HepG2 (cell line): Measurements from ENCODE around the gene DHTKD1. TPM values are rescaled to one million over a fixed set of nuclear protein-coding genes. Genes with fewer than 3 reads are reported as not detected.

Source experiments
- AGO1 ChIP-seq: fragments of 200-400 bp; formaldehyde crosslinking; IDR thresholded peaks from 2 replicates; pipeline ENCODE4 v1.6.1; 2017; ENCODE audit warnings: mild to moderate bottlenecking, low read depth, low read length, moderate library complexity; ENCODE audit not compliant: poor library complexity, severe bottlenecking
- HHEX ChIP-seq: IDR thresholded peaks from 2 replicates; pipeline ENCODE4 v1.6.1; 2016; ENCODE audit warnings: control low read depth
- MIER3 ChIP-seq: IDR thresholded peaks from 2 replicates; pipeline ENCODE4 v1.6.1; 2016; ENCODE audit warnings: missing compliant biosample characterization, borderline replicate concordance
- RAD51 ChIP-seq: fragments of 450-650 bp; IDR thresholded peaks from 2 replicates; pipeline ENCODE4 v1.6.1; 2016; ENCODE audit warnings: borderline replicate concordance
- RBAK ChIP-seq: sonication (generic); formaldehyde crosslinking; IDR thresholded peaks from 2 replicates; pipeline ENCODE4 v1.5.1; 2020; ENCODE audit warnings: mild to moderate bottlenecking, missing genetic modification reagents
- RNF2 ChIP-seq: fragments of 450-650 bp; conservative IDR thresholded peaks from 2 replicates; pipeline ENCODE4 v1.6.1; 2016; ENCODE audit warnings: low read depth
- SIN3A ChIP-seq: IDR thresholded peaks from 2 replicates; pipeline ENCODE4 v1.6.1; 2011; ENCODE audit warnings: low read depth, mild to moderate bottlenecking, control low read depth, low read length, borderline replicate concordance
- SIN3B ChIP-seq: fragments of 150-350 bp; IDR thresholded peaks from 2 replicates; pipeline ENCODE4 v1.6.1; 2014; ENCODE audit warnings: low read length
- SOX13 ChIP-seq, 3 experiments: fragments of 450-650 bp in 1 of 3; sonication (generic) in 1 of 3; formaldehyde crosslinking in 1 of 3; IDR thresholded peaks in 2 of 3; conservative IDR thresholded peaks in 1 of 3; 2 replicates each; pipeline versions ENCODE4 v1.5.0 to v1.6.1; 2016 to 2020; ENCODE audit warnings: antibody characterized with exemption in 1 of 3, mild to moderate bottlenecking in 1 of 3, missing compliant biosample characterization in 1 of 3, missing genetic modification reagents in 1 of 3, moderate library complexity in 1 of 3
- XRCC5 ChIP-seq: fragments of 200-400 bp; formaldehyde crosslinking; optimal IDR thresholded peaks from 2 replicates; pipeline ENCODE3; 2017; ENCODE audit warnings: mild to moderate bottlenecking, low read length
- ZFX ChIP-seq: sonication (generic); formaldehyde crosslinking; IDR thresholded peaks from 2 replicates; pipeline ENCODE4 v1.4.0; 2020; ENCODE audit warnings: mild to moderate bottlenecking, low read depth, missing genetic modification reagents, moderate library complexity
- ZNF274 ChIP-seq: sonication (generic); formaldehyde crosslinking; IDR thresholded peaks from 2 replicates; pipeline ENCODE4 v1.5.1; 2020; ENCODE audit warnings: mild to moderate bottlenecking, missing genetic modification reagents
- ZNF569 ChIP-seq: sonication (generic); formaldehyde crosslinking; IDR thresholded peaks from 2 replicates; pipeline ENCODE4 v1.5.0; 2020; ENCODE audit warnings: mild to moderate bottlenecking, missing genetic modification reagents, moderate library complexity, borderline replicate concordance
- ZNF670 ChIP-seq: sonication (generic); formaldehyde crosslinking; IDR thresholded peaks from 2 replicates; pipeline ENCODE4 v1.8.0; 2022; ENCODE audit warnings: mild to moderate bottlenecking, missing genetic modification reagents, borderline replicate concordance
- polyA plus RNA-seq, 8 experiments: library from polyadenylated mRNA; depleted of rRNA in 3 of 8; stranded (reverse) in 7 of 8; unstranded in 1 of 8; fragments of >200 nt; fragmentation: Illumina TruSeq in 4 of 8; extraction: Trizol in 4 of 8; gene quantifications; 2 replicates each; pipeline versions ENCODE4 v1.2.1 to v1.2.3, GENCODE V29; 2011 to 2016; ENCODE audit warnings: low read depth in 4 of 8, missing spikeins in 1 of 8, mixed read lengths in 1 of 8; ENCODE audit not compliant: insufficient read depth in 1 of 8
- total RNA-seq, 5 experiments: library from RNA; depleted of rRNA; stranded (reverse); fragments of >200 nt; fragmentation: Illumina TruSeq; extraction: Trizol; gene quantifications; 2 replicates each; pipeline ENCODE4 v1.2.3, GENCODE V29; 2016; ENCODE audit warnings: low read depth in 1 of 5
- TF ChIP-seq, protein P1 (sequence below): sonication (generic); formaldehyde crosslinking; IDR thresholded peaks from 2 replicates; pipeline ENCODE4 v1.4.0; 2020; ENCODE audit warnings: missing genetic modification reagents
- TF ChIP-seq, protein P2 (sequence below): sonication (generic); formaldehyde crosslinking; IDR thresholded peaks from 2 replicates; pipeline ENCODE4; 2020; ENCODE audit warnings: missing genetic modification reagents, mild to moderate bottlenecking, borderline replicate concordance
- TF ChIP-seq, protein P3 (sequence below): sonication (generic); formaldehyde crosslinking; conservative IDR thresholded peaks from 2 replicates; pipeline ENCODE4 v1.5.0; 2020; ENCODE audit warnings: missing genetic modification reagents
- TF ChIP-seq, protein P4 (sequence below): sonication (generic); formaldehyde crosslinking; IDR thresholded peaks from 2 replicates; pipeline ENCODE4 v1.4.0; 2020; ENCODE audit warnings: missing genetic modification reagents
- TF ChIP-seq, protein P5 (sequence below): sonication (generic); formaldehyde crosslinking; IDR thresholded peaks from 2 replicates; pipeline ENCODE4 v1.5.1; 2020; ENCODE audit warnings: mild to moderate bottlenecking, missing genetic modification reagents, moderate library complexity

DHTKD1 gene
- total and polyA plus RNA-seq, 2 of the 13 experiments (the other 11 are each of a cell fraction or from before 2014, with no cell fraction given) = 9.6 to 14.1 TPM

DNA sequence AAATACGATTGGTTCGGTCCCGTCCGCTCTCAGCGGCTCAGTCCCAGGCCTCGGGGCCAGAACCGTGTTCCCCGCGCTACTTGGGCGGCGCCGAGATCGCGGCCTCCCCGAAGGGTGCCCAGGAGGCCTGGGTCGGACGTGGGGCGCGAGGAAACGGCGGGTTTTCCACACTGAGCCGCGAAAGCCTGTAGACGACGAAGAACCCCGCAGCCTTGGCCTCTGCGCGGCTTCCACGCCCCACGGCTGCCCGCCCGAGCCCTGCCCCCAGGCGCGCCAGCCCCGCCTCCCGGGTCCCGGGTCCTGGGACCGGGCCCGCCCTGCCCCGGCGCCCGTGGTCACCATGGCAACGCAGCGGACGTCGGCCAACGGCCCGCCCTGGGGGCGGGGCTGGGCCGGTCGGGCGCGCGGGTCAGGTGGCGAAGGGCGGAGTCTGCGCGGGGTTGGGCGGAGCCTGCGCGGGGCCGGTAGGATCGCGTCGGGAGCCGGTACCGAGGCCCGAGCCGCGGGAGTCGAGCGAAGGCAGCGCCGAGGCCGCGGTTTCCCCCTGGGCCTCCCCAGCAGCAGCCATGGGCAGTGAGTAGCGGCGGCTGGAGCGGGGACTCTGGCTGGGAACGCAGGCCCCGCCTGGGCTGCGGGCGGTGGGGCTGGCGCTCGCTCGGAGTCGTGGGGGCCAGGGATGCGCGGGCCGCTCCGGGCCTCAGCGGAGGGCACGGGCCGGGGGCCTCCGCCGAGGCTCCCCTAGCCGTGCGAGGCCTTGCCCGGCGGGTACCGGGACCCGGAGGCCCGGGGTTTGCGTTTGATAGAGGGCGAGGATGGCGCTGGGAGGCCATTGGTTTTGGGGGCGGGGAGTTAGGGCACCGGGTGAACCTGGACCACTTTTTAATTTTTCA lies 60.7 kb downstream of the DHTKD1 start, which contains the start of gene SEC61A2 (continued):
- no peak for TF ChIP-seq XRCC5
- TF ChIP-seq, protein P1, sequence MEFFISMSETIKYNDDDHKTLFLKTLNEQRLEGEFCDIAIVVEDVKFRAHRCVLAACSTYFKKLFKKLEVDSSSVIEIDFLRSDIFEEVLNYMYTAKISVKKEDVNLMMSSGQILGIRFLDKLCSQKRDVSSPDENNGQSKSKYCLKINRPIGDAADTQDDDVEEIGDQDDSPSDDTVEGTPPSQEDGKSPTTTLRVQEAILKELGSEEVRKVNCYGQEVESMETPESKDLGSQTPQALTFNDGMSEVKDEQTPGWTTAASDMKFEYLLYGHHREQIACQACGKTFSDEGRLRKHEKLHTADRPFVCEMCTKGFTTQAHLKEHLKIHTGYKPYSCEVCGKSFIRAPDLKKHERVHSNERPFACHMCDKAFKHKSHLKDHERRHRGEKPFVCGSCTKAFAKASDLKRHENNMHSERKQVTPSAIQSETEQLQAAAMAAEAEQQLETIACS = peak; percentile 15; the same call in 1 of the 2 replicates
- no peak for TF ChIP-seq SOX13 (IDR thresholded peaks at IDR 0.05)
- TF ChIP-seq SOX13 (CRISPR knock-in tag; conservative IDR thresholded peaks at IDR 0.05 in 1 of 2, IDR thresholded peaks at IDR 0.05 in 1 of 2) = no peak
- no peak for TF ChIP-seq ZNF569 (CRISPR knock-in tag)
- TF ChIP-seq, protein P2, sequence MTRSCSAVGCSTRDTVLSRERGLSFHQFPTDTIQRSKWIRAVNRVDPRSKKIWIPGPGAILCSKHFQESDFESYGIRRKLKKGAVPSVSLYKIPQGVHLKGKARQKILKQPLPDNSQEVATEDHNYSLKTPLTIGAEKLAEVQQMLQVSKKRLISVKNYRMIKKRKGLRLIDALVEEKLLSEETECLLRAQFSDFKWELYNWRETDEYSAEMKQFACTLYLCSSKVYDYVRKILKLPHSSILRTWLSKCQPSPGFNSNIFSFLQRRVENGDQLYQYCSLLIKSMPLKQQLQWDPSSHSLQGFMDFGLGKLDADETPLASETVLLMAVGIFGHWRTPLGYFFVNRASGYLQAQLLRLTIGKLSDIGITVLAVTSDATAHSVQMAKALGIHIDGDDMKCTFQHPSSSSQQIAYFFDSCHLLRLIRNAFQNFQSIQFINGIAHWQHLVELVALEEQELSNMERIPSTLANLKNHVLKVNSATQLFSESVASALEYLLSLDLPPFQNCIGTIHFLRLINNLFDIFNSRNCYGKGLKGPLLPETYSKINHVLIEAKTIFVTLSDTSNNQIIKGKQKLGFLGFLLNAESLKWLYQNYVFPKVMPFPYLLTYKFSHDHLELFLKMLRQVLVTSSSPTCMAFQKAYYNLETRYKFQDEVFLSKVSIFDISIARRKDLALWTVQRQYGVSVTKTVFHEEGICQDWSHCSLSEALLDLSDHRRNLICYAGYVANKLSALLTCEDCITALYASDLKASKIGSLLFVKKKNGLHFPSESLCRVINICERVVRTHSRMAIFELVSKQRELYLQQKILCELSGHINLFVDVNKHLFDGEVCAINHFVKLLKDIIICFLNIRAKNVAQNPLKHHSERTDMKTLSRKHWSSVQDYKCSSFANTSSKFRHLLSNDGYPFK = no peak
- peak; percentile 42; the same call in 1 of the 2 replicates for TF ChIP-seq SIN3A
- TF ChIP-seq RBAK (CRISPR knock-in tag) = no peak
- no peak for TF ChIP-seq HHEX
- no peak for TF ChIP-seq ZNF274 (CRISPR knock-in tag)
- 0 out of 2 replicates have a peak, but pooled peaks have one; percentile 57 for TF ChIP-seq ZNF670 (CRISPR knock-in tag)
- TF ChIP-seq, protein P3, sequence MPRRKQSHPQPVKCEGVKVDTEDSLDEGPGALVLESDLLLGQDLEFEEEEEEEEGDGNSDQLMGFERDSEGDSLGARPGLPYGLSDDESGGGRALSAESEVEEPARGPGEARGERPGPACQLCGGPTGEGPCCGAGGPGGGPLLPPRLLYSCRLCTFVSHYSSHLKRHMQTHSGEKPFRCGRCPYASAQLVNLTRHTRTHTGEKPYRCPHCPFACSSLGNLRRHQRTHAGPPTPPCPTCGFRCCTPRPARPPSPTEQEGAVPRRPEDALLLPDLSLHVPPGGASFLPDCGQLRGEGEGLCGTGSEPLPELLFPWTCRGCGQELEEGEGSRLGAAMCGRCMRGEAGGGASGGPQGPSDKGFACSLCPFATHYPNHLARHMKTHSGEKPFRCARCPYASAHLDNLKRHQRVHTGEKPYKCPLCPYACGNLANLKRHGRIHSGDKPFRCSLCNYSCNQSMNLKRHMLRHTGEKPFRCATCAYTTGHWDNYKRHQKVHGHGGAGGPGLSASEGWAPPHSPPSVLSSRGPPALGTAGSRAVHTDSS (CRISPR knock-in tag) = 0 out of 2 replicates have a peak, but pooled peaks have one; percentile 12
- no peak for TF ChIP-seq SIN3B
- TF ChIP-seq, protein P4, sequence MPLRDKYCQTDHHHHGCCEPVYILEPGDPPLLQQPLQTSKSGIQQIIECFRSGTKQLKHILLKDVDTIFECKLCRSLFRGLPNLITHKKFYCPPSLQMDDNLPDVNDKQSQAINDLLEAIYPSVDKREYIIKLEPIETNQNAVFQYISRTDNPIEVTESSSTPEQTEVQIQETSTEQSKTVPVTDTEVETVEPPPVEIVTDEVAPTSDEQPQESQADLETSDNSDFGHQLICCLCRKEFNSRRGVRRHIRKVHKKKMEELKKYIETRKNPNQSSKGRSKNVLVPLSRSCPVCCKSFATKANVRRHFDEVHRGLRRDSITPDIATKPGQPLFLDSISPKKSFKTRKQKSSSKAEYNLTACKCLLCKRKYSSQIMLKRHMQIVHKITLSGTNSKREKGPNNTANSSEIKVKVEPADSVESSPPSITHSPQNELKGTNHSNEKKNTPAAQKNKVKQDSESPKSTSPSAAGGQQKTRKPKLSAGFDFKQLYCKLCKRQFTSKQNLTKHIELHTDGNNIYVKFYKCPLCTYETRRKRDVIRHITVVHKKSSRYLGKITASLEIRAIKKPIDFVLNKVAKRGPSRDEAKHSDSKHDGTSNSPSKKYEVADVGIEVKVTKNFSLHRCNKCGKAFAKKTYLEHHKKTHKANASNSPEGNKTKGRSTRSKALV (CRISPR knock-in tag) = no peak
- no peak for TF ChIP-seq AGO1
- no peak for TF ChIP-seq RAD51
- TF ChIP-seq ZFX = peak; percentile 92
- TF ChIP-seq, protein P5, sequence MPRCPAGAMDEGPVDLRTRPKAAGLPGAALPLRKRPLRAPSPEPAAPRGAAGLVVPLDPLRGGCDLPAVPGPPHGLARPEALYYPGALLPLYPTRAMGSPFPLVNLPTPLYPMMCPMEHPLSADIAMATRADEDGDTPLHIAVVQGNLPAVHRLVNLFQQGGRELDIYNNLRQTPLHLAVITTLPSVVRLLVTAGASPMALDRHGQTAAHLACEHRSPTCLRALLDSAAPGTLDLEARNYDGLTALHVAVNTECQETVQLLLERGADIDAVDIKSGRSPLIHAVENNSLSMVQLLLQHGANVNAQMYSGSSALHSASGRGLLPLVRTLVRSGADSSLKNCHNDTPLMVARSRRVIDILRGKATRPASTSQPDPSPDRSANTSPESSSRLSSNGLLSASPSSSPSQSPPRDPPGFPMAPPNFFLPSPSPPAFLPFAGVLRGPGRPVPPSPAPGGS (CRISPR knock-in tag) = peak; percentile 54; the same call in 1 of the 2 replicates
- no peak for TF ChIP-seq RNF2
- no peak for TF ChIP-seq MIER3 (CRISPR knock-in tag)
